Upper lobe of right lung (tissue), 1 donor: Measurements from ENCODE around the gene DPH2. TPM values are rescaled to one million over a fixed set of nuclear protein-coding genes. Genes with fewer than 3 reads are reported as not detected.

Experiments
- ATAC-seq: fragments of 200-7000 bp; cut with Tn5 transposase; one replicate; pipeline ENCODE4 v1.9.1; 2020; ENCODE audit warnings: mild to moderate bottlenecking, moderate library complexity
- DNase-seq: peaks from one replicate; pipeline ENCODE4 v3.0.0-alpha.2; 2020
- H3K27ac ChIP-seq: fragments of 200-600 bp; one replicate; pipeline ENCODE4 v1.8.0; 2022
- H3K27me3 ChIP-seq: fragments of 200-600 bp; one replicate; pipeline ENCODE4 v1.8.0; 2022; ENCODE audit warnings: mild to moderate bottlenecking
- H3K36me3 ChIP-seq: fragments of 200-600 bp; one replicate; pipeline ENCODE4 v1.8.0; 2022
- H3K4me1 ChIP-seq: fragments of 200-600 bp; one replicate; pipeline ENCODE4 v1.8.0; 2022
- H3K4me3 ChIP-seq: fragments of 200-600 bp; one replicate; pipeline ENCODE4 v1.8.0; 2022; ENCODE audit warnings: mild to moderate bottlenecking
- H3K9me3 ChIP-seq: fragments of 200-600 bp; one replicate; pipeline ENCODE4 v1.8.0; 2022
- intact Hi-C: fragments of 100-400 bp; cut with DNase I; formaldehyde crosslinking; loops from one replicate; pipeline ENCODE4 v1.11.0; 2022
- total RNA-seq: library from RNA; stranded (reverse); fragmentation: NEBNext Ultra II Directional; extraction: Animal tissue kit (Norgen Biotek cat#: 25700); gene quantifications from one replicate; pipeline ENCODE4 v1.2.1, GENCODE V29; 2021
- TF ChIP-seq, protein P1 (sequence below): fragments of 200-600 bp; IDR thresholded peaks from one replicate; pipeline ENCODE4 v1.8.0; 2022; ENCODE audit warnings: antibody characterized with exemption
- donor health status: DM: no; HTN: yes; CAD: no; lungs with severe emphysema.

Gene DPH2
- total RNA-seq, 1 donor from 2014 or later: 18.8 TPM

DNA sequence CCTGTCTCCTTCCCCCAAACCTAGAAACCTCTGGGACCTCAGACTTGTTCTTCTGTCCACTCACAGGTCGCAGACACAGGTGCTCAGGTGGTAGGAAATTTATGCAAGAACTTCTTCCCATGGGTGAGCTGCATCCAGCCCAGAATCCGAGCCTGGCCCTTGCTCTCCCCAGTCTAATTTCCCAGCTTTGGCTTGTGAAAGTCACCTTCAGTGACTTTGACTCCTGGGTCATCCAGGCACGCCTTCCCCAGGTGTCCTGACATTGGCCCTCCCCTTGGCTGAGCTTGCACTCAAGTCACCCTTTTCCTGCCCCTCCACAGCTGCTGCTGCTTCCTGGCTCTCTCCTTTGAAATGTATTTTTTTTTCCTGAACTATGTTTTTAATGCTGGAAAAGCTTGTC lies 16.4 kb upstream of the DPH2 start:
- TF ChIP-seq, protein P1, sequence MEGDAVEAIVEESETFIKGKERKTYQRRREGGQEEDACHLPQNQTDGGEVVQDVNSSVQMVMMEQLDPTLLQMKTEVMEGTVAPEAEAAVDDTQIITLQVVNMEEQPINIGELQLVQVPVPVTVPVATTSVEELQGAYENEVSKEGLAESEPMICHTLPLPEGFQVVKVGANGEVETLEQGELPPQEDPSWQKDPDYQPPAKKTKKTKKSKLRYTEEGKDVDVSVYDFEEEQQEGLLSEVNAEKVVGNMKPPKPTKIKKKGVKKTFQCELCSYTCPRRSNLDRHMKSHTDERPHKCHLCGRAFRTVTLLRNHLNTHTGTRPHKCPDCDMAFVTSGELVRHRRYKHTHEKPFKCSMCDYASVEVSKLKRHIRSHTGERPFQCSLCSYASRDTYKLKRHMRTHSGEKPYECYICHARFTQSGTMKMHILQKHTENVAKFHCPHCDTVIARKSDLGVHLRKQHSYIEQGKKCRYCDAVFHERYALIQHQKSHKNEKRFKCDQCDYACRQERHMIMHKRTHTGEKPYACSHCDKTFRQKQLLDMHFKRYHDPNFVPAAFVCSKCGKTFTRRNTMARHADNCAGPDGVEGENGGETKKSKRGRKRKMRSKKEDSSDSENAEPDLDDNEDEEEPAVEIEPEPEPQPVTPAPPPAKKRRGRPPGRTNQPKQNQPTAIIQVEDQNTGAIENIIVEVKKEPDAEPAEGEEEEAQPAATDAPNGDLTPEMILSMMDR: no peak
- Histone ChIP-seq H3K4me3 (no peak overlapping the region), H3K9me3 (no peaks in the 10 kb centered on the region), H3K27me3 (no peaks in the 10 kb centered on the region), H3K36me3 (peaks cover 21% of the 10 kb centered on the region), H3K4me1 (peaks cover 4% of the 10 kb centered on the region), H3K27ac (no peak overlapping the region)
- DNase-seq (no peak), ATAC-seq (no peak)
- intact Hi-C loops: no loop called here

- H3K4me1 ChIP-seq: no peaks in the 10 kb centered on the region
- no peak overlapping the region for H3K4me3 ChIP-seq
- no peaks in the 10 kb centered on the region for H3K27me3 ChIP-seq
- DNase-seq (no peak), ATAC-seq (no peak)
- H3K36me3 ChIP-seq: peaks cover 28% of the 10 kb centered on the region
- H3K27ac ChIP-seq: no peak overlapping the region
- TF ChIP-seq, protein P1: no peak
- H3K9me3 ChIP-seq: no peaks in the 10 kb centered on the region
- intact Hi-C loops: no loop called here
Observed at GRCh38 chr1:43954036-43954435, 15.8 kb upstream of the DPH2 start.

DNA sequence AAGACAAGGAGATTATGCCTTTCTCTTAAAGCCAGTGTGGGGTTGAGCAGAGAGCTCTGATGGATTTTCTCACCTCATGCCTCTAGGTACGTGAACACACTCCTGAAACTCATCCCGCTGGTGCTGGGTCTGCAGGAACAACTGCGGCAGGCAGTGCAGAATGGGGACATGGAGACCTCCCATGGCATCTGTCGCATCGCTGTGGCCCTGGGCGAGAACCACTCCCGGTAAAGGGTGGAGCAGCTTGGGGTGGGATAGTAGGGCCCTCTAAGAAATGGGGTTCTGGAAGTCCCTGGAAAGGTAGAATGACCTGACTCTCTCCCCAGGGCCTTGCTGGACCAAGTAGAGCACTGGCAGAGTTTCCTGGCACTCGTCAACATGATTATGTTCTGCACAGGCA lies 13.6 kb upstream of the DPH2 start:
- DNase-seq (no peak), ATAC-seq (no peak)
- Histone ChIP-seq H3K4me1 (no peaks in the 10 kb centered on the region), H3K36me3 (peaks cover 43% of the 10 kb centered on the region), H3K4me3 (no peak overlapping the region), H3K9me3 (no peaks in the 10 kb centered on the region), H3K27me3 (no peaks in the 10 kb centered on the region), H3K27ac (no peak overlapping the region)
- intact Hi-C loops: no loop called here
- TF ChIP-seq, protein P1: no peak

DNA sequence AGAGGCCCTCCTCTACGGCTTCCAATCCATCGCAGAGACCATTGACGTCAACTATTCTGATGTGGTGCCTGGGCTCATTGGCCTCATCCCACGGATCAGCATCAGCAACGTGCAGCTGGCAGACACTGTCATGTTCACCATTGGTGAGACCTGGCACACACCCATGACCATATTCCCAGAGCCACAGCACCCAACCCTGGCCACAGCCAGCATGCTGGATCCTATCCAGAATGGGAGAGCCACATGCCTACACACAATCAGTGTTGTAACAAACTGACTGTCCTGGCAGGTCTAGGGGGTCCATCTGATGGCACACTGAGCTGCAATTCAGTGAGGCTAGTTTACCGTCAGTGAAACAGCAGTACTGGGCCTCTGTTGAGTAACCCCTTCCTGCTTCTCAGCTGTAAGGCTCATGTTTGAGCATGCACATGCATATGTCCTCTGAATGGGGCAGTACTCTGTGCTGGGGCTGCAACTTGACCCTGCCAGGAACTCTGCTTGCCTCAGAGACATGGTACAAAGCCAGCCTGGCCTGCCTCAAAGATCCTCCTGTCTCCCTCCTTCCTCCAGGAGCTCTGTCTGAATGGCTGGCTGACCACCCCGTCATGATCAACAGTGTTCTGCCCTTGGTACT lies 12.3 kb upstream of the DPH2 start:
- Histone ChIP-seq H3K4me1 (no peaks in the 10 kb centered on the region), H3K27ac (no peak overlapping the region), H3K9me3 (no peaks in the 10 kb centered on the region), H3K4me3 (no peak overlapping the region), H3K36me3 (peaks cover 50% of the 10 kb centered on the region), H3K27me3 (no peaks in the 10 kb centered on the region)
- ATAC-seq (no peak), DNase-seq (no peak)
- TF ChIP-seq, protein P1: no peak
- intact Hi-C loops: no loop called here

DNA sequence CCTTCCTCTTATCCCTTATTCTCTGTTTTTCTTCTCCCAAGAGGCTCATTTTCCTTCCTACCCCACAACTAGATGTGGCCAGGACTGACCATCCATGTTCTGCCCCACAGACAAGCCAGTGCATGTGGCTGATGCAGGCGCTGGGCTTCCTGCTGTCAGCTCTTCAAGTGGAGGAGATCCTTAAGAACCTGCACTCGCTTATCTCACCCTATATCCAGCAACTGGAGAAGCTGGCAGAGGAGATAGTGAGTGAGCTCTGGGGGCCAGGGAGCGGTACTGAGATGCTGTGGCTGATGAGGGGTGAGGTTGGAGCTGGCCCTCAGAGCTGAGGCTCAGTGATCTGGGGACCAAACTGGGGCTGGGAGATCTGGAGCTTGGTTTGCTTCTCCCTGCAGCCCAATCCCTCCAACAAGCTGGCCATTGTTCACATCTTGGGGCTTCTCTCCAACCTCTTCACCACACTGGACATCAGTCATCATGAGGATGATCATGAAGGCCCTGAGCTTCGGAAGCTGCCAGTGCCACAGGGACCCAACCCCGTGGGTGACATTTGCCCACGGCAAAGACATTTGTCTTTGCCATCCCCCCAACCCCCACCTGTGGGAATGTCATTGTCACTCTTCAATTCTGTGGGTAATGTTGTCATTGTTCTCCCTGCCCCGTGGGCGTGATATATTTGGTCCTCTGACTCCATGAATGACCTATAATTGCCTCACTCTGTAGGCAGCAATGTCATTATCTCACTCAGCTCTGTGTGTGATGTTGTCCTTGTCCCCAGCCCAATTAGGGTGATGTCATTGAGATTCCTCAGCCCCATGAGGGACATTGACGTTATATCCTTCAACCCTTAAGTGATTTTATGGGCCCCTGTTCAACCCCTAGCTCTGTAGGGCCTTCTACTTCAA lies 11.2 kb upstream of the DPH2 start:
- no peaks in the 10 kb centered on the region for H3K4me1 ChIP-seq
- intact Hi-C loops: no loop called here
- no peaks in the 10 kb centered on the region for H3K27me3 ChIP-seq
- no peaks in the 10 kb centered on the region for H3K9me3 ChIP-seq
- no peak overlapping the region for H3K27ac ChIP-seq
- no peak for ATAC-seq
- TF ChIP-seq, protein P1: no peak
- DNase-seq: no peak
- H3K36me3 ChIP-seq: peaks cover 56% of the 10 kb centered on the region
- H3K4me3 ChIP-seq: no peak overlapping the region
